ENCODE data around the gene DNAJC6. TPM values are rescaled to one million over a fixed set of nuclear protein-coding genes. Genes with fewer than 3 reads are reported as not detected.

DNAJC6 gene
- total RNA-seq = 1 to 10 TPM; 3.7 TPM

DNA sequence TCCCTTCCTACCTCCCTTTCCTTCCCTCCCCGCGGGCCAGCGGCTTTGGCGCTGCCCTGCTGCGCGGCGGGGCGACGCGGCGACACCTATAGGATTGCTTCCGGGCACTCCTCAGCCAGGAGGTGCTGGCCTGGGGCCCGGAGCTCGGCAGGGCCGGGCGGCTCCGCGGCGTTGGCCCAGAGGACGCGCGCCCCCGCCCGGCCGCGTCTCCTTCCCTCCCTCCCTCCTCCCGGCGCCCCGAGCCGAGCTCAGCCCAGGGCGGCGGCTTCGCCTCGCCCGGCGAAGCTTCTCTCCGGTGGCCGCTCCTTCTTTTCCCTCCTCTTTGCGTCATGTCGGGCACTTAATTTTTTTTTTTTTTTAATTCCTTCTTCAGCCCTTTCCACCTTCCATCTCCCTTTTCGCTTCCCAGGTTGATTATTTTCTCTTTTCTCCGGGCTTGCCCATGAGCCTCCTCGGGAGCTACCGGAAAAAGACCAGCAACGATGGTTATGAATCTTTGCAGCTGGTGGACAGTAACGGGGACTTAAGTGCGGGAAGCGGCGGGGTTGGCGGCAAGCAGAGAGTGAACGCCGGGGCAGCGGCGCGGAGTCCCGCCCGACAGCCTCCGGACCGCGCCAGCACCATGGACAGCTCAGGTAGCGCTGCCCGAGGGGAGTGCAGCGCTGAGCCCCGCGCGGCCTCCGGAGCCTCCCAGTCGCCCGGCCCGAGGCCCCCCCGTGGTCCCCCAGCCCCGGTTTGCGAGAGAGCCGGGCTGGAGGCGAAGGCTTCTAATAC is at the start of gene DNAJC6:
Gene DNAJC6, plus strand, starts transcription at position 240 of the 774 bp plus-strand sequence. Its CDS starts 203 bp downstream, at position 443.
- DNase-seq (ENCODE audit: low spot score) (peak; percentile 2), ATAC-seq (ENCODE audit: insufficient number of reproducible peaks, low FRiP score, low read depth) (peak; percentile 88)
- H3K9me3 ChIP-seq = no peaks in the 10 kb centered on the region
- no peak within 1 kb of the TSS for H3K27ac ChIP-seq
- H3K36me3 ChIP-seq = no peaks in the 10 kb centered on the region
- H3K4me3 ChIP-seq = peak within 1 kb of the TSS; percentile 70
- H3K27me3 ChIP-seq (replicated peaks; ENCODE audit: insufficient read depth) = no peaks in the 10 kb centered on the region
- peaks cover 0 to 11% of the 10 kb centered on the region in 2 donors for H3K4me1 ChIP-seq (ENCODE audit: control insufficient read depth in 1 of 2, low read depth in 2 of 2)
- TF ChIP-seq, protein P1, sequence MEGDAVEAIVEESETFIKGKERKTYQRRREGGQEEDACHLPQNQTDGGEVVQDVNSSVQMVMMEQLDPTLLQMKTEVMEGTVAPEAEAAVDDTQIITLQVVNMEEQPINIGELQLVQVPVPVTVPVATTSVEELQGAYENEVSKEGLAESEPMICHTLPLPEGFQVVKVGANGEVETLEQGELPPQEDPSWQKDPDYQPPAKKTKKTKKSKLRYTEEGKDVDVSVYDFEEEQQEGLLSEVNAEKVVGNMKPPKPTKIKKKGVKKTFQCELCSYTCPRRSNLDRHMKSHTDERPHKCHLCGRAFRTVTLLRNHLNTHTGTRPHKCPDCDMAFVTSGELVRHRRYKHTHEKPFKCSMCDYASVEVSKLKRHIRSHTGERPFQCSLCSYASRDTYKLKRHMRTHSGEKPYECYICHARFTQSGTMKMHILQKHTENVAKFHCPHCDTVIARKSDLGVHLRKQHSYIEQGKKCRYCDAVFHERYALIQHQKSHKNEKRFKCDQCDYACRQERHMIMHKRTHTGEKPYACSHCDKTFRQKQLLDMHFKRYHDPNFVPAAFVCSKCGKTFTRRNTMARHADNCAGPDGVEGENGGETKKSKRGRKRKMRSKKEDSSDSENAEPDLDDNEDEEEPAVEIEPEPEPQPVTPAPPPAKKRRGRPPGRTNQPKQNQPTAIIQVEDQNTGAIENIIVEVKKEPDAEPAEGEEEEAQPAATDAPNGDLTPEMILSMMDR (IDR thresholded peaks at IDR 0.05) = no peak

DNA sequence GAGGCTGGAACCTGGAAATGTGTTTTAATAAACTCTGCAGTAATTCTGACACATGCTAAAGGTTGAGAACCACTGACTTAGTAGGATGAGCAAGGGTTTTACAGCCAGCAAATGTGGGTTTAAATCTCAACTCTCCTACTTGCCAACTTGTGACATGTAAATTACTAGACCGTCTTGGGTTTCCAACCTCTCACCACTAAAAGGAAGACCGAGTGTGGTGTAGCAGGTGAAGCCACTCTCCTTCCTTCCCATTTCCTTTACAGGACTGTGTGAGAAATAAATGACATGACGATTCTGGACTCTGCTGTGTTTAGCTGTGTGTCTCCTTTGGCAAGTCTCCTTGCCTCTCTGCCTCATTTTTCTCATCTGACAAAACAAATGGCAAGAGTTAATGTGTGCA is 49.5 kb upstream of the DNAJC6 start:
- H3K36me3 ChIP-seq = no peaks in the 10 kb centered on the region
- DNase-seq (ENCODE audit: low spot score) = no peak
- ATAC-seq (ENCODE audit: insufficient number of reproducible peaks, low FRiP score, low read depth) = no peak
- H3K27ac ChIP-seq = no peak overlapping the region
- H3K27me3 ChIP-seq (replicated peaks; ENCODE audit: insufficient read depth) = no peaks in the 10 kb centered on the region
- no peak overlapping the region for H3K4me3 ChIP-seq
- peaks cover 0 to 11% of the 10 kb centered on the region in 2 donors for H3K4me1 ChIP-seq (ENCODE audit: control insufficient read depth in 1 of 2, low read depth in 2 of 2)
- H3K9me3 ChIP-seq = no peaks in the 10 kb centered on the region
- TF ChIP-seq, protein P1 (IDR thresholded peaks at IDR 0.05) = no peak

DNA sequence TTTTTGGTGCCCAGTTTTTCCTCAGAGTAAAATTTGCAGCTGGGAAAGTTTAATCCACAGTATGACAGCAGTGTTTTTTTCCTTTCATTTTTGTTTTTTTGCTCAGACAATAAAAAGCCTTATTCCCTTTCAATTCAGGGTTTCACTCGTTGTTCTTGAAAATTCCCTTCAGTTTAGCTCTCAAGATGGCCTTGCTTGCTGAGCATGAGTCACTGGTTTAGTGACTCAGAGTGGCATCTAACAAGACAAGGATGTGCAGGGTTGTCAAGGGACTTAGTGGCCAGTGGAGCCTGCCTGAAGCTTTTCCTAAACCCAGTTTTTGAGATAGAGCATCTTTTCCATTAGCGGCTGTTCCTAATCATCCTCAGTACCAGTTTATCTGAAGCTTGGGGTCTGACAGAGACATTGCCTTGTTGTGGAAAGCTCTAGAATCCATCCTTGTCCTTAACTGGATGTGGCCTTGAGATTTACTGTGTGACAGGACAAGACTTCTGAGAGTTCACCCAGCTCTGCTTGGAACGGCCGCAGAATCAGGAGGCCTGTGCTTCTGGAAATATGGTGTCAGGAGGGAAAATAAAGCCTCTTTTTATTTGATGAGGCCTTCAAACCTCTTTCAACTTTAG is 48.4 kb upstream of the DNAJC6 start:
- TF ChIP-seq, protein P1 (IDR thresholded peaks at IDR 0.05) = no peak
- ATAC-seq (ENCODE audit: insufficient number of reproducible peaks, low FRiP score, low read depth) (no peak), DNase-seq (ENCODE audit: low spot score) (no peak)
- H3K27me3 ChIP-seq (replicated peaks; ENCODE audit: insufficient read depth) = no peaks in the 10 kb centered on the region
- H3K27ac ChIP-seq = no peak overlapping the region
- no peaks in the 10 kb centered on the region for H3K9me3 ChIP-seq
- H3K4me3 ChIP-seq = no peak overlapping the region
- H3K4me1 ChIP-seq (ENCODE audit: control insufficient read depth in 1 of 2, low read depth in 2 of 2) = peaks cover under 1 to 4% of the 10 kb centered on the region in 2 donors
- no peaks in the 10 kb centered on the region for H3K36me3 ChIP-seq

DNA sequence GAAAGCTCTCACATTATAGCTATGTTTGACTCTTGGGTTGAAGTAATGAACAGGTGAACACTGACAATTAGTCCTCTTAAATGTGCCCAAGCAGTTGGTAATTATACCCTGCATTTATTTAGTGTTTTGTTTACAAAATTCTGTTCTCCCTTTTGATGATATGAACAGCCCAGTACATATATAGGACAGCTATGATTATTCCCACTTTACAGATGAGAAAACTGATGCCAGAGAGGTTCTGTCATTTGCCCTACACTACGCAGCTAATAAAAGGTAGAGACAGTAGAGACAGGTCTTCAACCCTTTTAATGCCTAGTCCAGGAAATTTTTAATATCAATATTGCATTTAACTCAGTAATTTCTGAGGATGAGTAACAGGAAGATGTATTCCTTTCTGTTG is 46.1 kb upstream of the DNAJC6 start:
- no peaks in the 10 kb centered on the region for H3K36me3 ChIP-seq
- DNase-seq (ENCODE audit: low spot score) (no peak), ATAC-seq (ENCODE audit: insufficient number of reproducible peaks, low FRiP score, low read depth) (no peak)
- no peak overlapping the region for H3K4me3 ChIP-seq
- no peaks in the 10 kb centered on the region for H3K9me3 ChIP-seq
- H3K4me1 ChIP-seq (ENCODE audit: control insufficient read depth in 1 of 2, low read depth in 2 of 2) = peaks cover 5 to 9% of the 10 kb centered on the region in 2 donors
- no peak overlapping the region for H3K27ac ChIP-seq
- no peaks in the 10 kb centered on the region for H3K27me3 ChIP-seq (replicated peaks; ENCODE audit: insufficient read depth)
- TF ChIP-seq, protein P1 (IDR thresholded peaks at IDR 0.05) = no peak

DNA sequence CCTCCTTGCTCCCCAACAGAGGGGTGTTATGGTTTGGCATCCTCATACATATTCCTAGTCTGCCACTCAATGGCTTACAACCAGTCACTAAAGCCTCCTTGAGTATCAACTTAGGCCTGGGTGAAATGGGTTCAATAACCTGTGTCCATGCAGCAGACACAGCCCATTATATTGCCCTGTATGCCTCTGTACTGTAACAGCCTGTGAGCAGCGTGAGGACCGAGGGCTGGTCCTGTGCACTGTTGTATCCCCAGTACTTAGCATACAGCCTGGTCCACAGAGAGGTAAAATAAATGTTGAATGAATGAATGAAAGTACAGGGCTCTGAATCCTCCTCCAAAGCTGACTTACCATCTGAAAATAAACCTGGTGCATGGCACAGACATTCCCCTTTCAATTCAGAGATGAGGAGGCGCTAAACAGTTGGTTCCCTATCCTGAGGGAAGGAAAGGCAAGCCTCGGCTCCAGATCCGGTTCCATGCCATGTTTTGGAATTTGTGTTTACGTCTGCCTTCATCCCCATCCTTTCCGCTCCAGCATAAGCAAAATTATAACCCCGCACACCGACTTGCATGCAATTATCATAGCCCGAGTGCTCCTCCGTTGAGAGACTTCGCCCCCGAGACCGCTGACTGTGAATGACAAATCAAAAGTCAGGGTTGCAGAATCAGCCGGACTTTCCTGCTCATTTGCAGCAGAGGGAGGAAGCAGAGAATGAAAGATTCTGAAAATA is 45.0 kb upstream of the DNAJC6 start:
- ATAC-seq (ENCODE audit: insufficient number of reproducible peaks, low FRiP score, low read depth) (no peak), DNase-seq (ENCODE audit: low spot score) (no peak)
- H3K27me3 ChIP-seq (replicated peaks; ENCODE audit: insufficient read depth) = no peaks in the 10 kb centered on the region
- TF ChIP-seq, protein P1 (IDR thresholded peaks at IDR 0.05) = no peak
- H3K4me1 ChIP-seq (ENCODE audit: control insufficient read depth in 1 of 2, low read depth in 2 of 2) = peaks cover 5 to 9% of the 10 kb centered on the region in 2 donors
- no peaks in the 10 kb centered on the region for H3K9me3 ChIP-seq
- peak overlapping the region; percentile 74 for H3K4me3 ChIP-seq
- H3K36me3 ChIP-seq = no peaks in the 10 kb centered on the region
- H3K27ac ChIP-seq = no peak overlapping the region

Data from thoracic aorta (tissue), 2 donors.